MM.1S (cell line): ENCODE data around the gene MLXIPL.

ENCODE experiments used
- DNase-seq: peaks from one replicate; pipeline ENCODE4 v3.0.0-alpha.2; 2015
- H2AFZ ChIP-seq: fragments of 300-600 bp; sonication (generic); 2 replicates; pipeline ENCODE4 v1.6.0; 2016; ENCODE audit warnings: antibody characterized with exemption, low read length
- H3F3A ChIP-seq: fragments of 300-600 bp; sonication (generic); 2 replicates; pipeline ENCODE4 v1.6.1; 2016; ENCODE audit warnings: mild to moderate bottlenecking, antibody characterized with exemption, low read length, moderate library complexity, mixed read lengths; ENCODE audit not compliant: insufficient read depth
- H3K27ac ChIP-seq: fragments of 300-600 bp; sonication (generic); 2 replicates; pipeline ENCODE4 v1.5.1; 2016; ENCODE audit warnings: mild to moderate bottlenecking, low read length
- H3K27me3 ChIP-seq: fragments of 300-600 bp; sonication (generic); replicated peaks from 2 replicates; pipeline ENCODE4 v1.6.0; 2016; ENCODE audit warnings: low read length; ENCODE audit not compliant: insufficient read depth
- H3K36me3 ChIP-seq: fragments of 300-600 bp; sonication (generic); replicated peaks from 2 replicates; pipeline ENCODE4 v1.6.1; 2016; ENCODE audit warnings: mild to moderate bottlenecking, low read length, mixed read lengths; ENCODE audit not compliant: insufficient read depth
- H3K4me1 ChIP-seq: fragments of 300-600 bp; sonication (generic); 2 replicates; pipeline ENCODE4 v1.6.1; 2016; ENCODE audit warnings: low read length, mixed read lengths
- H3K4me2 ChIP-seq: fragments of 300-600 bp; sonication (generic); 2 replicates; pipeline ENCODE4 v1.6.0; 2016; ENCODE audit warnings: low read depth, low read length
- H3K4me3 ChIP-seq: fragments of 300-600 bp; sonication (generic); 2 replicates; pipeline ENCODE4 v1.5.1; 2016; ENCODE audit warnings: low read length, mixed read lengths
- H3K79me2 ChIP-seq: fragments of 300-600 bp; sonication (generic); 2 replicates; pipeline ENCODE4 v1.6.1; 2016; ENCODE audit warnings: mixed run types, low read length, mixed read lengths
- H3K9ac ChIP-seq: fragments of 300-600 bp; sonication (generic); 2 replicates; pipeline ENCODE4 v1.6.1; 2016; ENCODE audit warnings: low read length, mixed read lengths
- H3K9me2 ChIP-seq: fragments of 300-600 bp; sonication (generic); replicated peaks from 2 replicates; pipeline ENCODE4 v1.6.1; 2016; ENCODE audit warnings: mild to moderate bottlenecking, low read length, mixed read lengths; ENCODE audit not compliant: insufficient read depth
- H3K9me3 ChIP-seq: fragments of 300-600 bp; sonication (generic); replicated peaks from 2 replicates; pipeline ENCODE4 v1.6.1; 2016; ENCODE audit warnings: mild to moderate bottlenecking, low read length, mixed read lengths; ENCODE audit not compliant: insufficient read depth
- H4K20me1 ChIP-seq: fragments of 300-600 bp; sonication (generic); 2 replicates; pipeline ENCODE4 v1.6.1; 2016; ENCODE audit warnings: mild to moderate bottlenecking, low read length, moderate library complexity, mixed read lengths; ENCODE audit not compliant: insufficient read depth
- EZH2 ChIP-seq: fragments of 300-600 bp; sonication (generic); optimal IDR thresholded peaks from 2 replicates; pipeline ENCODE3; 2017; ENCODE audit warnings: low read depth, mild to moderate bottlenecking, antibody characterized with exemption, low read length, mixed read lengths
- EZH2phosphoT487 ChIP-seq: fragments of 300-600 bp; sonication (generic); IDR thresholded peaks from 2 replicates; pipeline ENCODE4 v1.6.1; 2018; ENCODE audit warnings: antibody characterized with exemption, low read length
- TF ChIP-seq, protein P1 (sequence below): fragments of 300-600 bp; sonication (generic); IDR thresholded peaks from 2 replicates; pipeline ENCODE4 v1.5.1; 2016; ENCODE audit warnings: antibody characterized with exemption, low read length, mixed read lengths

The MLXIPL gene

GRCh38 chr7:73565675-73566340 is 58.5 kb downstream of the MLXIPL start:
- Histone ChIP-seq H3K9ac (peak overlapping the region; percentile 34; the same call in 1 of the 2 replicates), H3K9me2 (no peaks in the 10 kb centered on the region), H3K27ac (no peak overlapping the region; the same call in 1 of the 2 replicates), H3K4me2 (peak overlapping the region; percentile 74), H3K27me3 (no peaks in the 10 kb centered on the region), H3K79me2 (no peaks in the 10 kb centered on the region), H2AFZ (peak overlapping the region; percentile 67), H3K36me3 (no peaks in the 10 kb centered on the region), H3F3A (peaks cover 14% of the 10 kb centered on the region; the same call in 1 of the 2 replicates), H3K4me3 (peak overlapping the region; percentile 61), H4K20me1 (no peaks in the 10 kb centered on the region), H3K9me3 (no peaks in the 10 kb centered on the region), H3K4me1 (0 out of 2 replicates have a peak, but pooled peaks cover 7% of the 10 kb centered on the region)
- DNase-seq: peak; percentile 39
- TF ChIP-seq EZH2phosphoT487: no peak
- TF ChIP-seq, protein P1, sequence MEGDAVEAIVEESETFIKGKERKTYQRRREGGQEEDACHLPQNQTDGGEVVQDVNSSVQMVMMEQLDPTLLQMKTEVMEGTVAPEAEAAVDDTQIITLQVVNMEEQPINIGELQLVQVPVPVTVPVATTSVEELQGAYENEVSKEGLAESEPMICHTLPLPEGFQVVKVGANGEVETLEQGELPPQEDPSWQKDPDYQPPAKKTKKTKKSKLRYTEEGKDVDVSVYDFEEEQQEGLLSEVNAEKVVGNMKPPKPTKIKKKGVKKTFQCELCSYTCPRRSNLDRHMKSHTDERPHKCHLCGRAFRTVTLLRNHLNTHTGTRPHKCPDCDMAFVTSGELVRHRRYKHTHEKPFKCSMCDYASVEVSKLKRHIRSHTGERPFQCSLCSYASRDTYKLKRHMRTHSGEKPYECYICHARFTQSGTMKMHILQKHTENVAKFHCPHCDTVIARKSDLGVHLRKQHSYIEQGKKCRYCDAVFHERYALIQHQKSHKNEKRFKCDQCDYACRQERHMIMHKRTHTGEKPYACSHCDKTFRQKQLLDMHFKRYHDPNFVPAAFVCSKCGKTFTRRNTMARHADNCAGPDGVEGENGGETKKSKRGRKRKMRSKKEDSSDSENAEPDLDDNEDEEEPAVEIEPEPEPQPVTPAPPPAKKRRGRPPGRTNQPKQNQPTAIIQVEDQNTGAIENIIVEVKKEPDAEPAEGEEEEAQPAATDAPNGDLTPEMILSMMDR: no peak
- no peak for TF ChIP-seq EZH2

- Histone ChIP-seq H3K27me3 (no peaks in the 10 kb centered on the region), H2AFZ (peak overlapping the region; percentile 29)
Measured at GRCh38 chr7:73560109-73560835, 64.0 kb downstream of the MLXIPL start.

DNA sequence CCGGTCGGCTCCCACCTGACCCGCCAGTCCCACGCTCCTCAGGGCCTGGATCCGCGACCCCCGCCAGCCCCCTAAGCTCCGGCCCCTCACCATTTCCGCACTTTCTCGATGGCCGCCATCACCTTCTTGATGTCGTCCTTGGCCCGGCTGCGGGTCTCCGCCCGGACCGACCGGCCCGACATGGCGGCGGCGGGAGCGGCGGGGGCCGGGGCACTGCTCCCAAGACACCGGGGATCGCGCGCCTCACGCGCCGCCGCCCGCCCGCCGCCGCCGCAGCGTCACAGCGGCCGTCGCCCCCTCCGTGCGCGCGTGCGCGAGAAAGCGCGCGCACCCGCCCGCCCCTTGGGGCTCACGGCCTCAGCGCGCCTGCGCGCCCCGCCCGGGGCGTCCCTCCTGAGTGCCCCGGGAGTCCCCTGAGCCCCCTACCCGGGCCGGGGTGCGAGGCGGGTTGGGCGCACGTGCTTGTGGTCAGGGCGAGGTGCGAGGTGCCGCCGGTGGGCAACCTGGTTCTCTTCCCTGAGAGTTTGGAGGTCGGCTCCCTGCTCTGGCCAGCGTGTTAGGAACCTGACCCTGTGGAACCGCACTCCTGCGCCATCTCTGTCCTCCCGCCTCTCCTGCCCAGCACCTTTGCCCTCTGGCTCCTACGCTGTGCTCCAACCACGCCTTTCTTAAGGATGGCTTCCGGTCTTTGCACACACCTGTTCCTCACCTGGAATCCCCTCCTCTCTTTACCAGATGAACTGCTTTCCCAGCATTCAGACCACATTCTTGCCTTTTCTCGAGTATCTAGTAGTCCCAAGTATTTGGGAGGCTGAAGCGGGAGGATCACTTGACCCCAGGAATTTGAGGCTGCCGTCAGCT is 66.7 kb downstream of the MLXIPL start, which contains the start of gene BCL7B:
Gene BCL7B (minus strand): TSS at position 294 of the 861 bp plus-strand sequence. CDS start 112 bp downstream, at position 182.
- Histone ChIP-seq H2AFZ (peak within 1 kb of the TSS; percentile 88), H3K4me2 (peak within 1 kb of the TSS; percentile 82)

More at GRCh38 chr7:73560109-73560835, 64.0 kb downstream of the MLXIPL start:
- H3K9me3 ChIP-seq: no peaks in the 10 kb centered on the region
- TF ChIP-seq, protein P1: no peak
- TF ChIP-seq EZH2: no peak
- no peak for TF ChIP-seq EZH2phosphoT487
- H3K9ac ChIP-seq: no peak overlapping the region
- no peaks in the 10 kb centered on the region for H3K9me2 ChIP-seq
- H3F3A ChIP-seq: peaks cover 24% of the 10 kb centered on the region
- H3K4me3 ChIP-seq: no peak overlapping the region
- H3K36me3 ChIP-seq: peaks cover 3% of the 10 kb centered on the region; the same call in 1 of the 2 replicates
- no peaks in the 10 kb centered on the region for H4K20me1 ChIP-seq
- DNase-seq: peak; percentile 42
- H3K27ac ChIP-seq: no peak overlapping the region
- no peak overlapping the region for H3K4me2 ChIP-seq
- H3K79me2 ChIP-seq: peaks cover 17% of the 10 kb centered on the region
- peaks cover 17% of the 10 kb centered on the region for H3K4me1 ChIP-seq

More for the DNA sequence above, 66.7 kb downstream of the MLXIPL start, which contains the start of gene BCL7B:
- Histone ChIP-seq H3K9me2 (no peaks in the 10 kb centered on the region), H3K36me3 (peaks cover 3% of the 10 kb centered on the region; the same call in 1 of the 2 replicates), H3K79me2 (peaks cover 44% of the 10 kb centered on the region), H3K9ac (peak within 1 kb of the TSS; percentile 99), H3K4me1 (peaks cover 17% of the 10 kb centered on the region), H4K20me1 (no peaks in the 10 kb centered on the region), H3K27ac (peak within 1 kb of the TSS; percentile 96), H3K9me3 (no peaks in the 10 kb centered on the region), H3K4me3 (peak within 1 kb of the TSS; percentile 92), H3K27me3 (no peaks in the 10 kb centered on the region), H3F3A (peaks cover 24% of the 10 kb centered on the region)
- TF ChIP-seq EZH2 (no peak), EZH2phosphoT487 (no peak)
- TF ChIP-seq, protein P1: no peak
- DNase-seq: peak; percentile 88
